ENCODE results near the gene TMEM51. TPM values are rescaled to one million over a fixed set of nuclear protein-coding genes. Genes with fewer than 3 reads are reported as not detected.

The TMEM51 gene, protein sequence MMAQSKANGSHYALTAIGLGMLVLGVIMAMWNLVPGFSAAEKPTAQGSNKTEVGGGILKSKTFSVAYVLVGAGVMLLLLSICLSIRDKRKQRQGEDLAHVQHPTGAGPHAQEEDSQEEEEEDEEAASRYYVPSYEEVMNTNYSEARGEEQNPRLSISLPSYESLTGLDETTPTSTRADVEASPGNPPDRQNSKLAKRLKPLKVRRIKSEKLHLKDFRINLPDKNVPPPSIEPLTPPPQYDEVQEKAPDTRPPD
- not detected for total RNA-seq

- DNase-seq (ENCODE audit: low spot score in 2 of 2): peak in 1 of 2 donors; percentile 77
- Histone ChIP-seq H3K27ac (peak within 1 kb of the TSS; percentile 74 to 82), H3K4me1 (peaks cover 0 to 3% of the 10 kb centered on the region in 2 donors), H3K36me3 (no peaks in the 10 kb centered on the region), H3K27me3 (no peaks in the 10 kb centered on the region), H3K4me3 (peak within 1 kb of the TSS; percentile 78 to 91), H3K9me3 (no peaks in the 10 kb centered on the region)
- intact Hi-C loops (cut with DNase I): loop anchor here (10.0 kb wide), 2 partner anchors 229 to 251 kb away; partner anchors contain the start of gene EFHD2
- TF ChIP-seq CTCF (IDR thresholded peaks at IDR 0.05): no peak
Observed at GRCh38 chr1:15153184-15153841, at the start of gene TMEM51. TMEM51 (plus strand) TSS chr1:15153747; CDS start chr1:15215088, 61,341 bp downstream.

- H3K4me1 ChIP-seq: no peaks in the 10 kb centered on the region
- TF ChIP-seq CTCF (IDR thresholded peaks at IDR 0.05): no peak
- no peak for DNase-seq (ENCODE audit: low spot score in 2 of 2)
- no peaks in the 10 kb centered on the region for H3K36me3 ChIP-seq
- H3K9me3 ChIP-seq: peaks cover 6% of the 10 kb centered on the region in 2 donors
- no peak overlapping the region for H3K27ac ChIP-seq
- no peak overlapping the region for H3K4me3 ChIP-seq
- intact Hi-C loops (cut with DNase I): no loop called here
- no peaks in the 10 kb centered on the region for H3K27me3 ChIP-seq
Observed at GRCh38 chr1:15103906-15104305, 49.6 kb upstream of the TMEM51 start.

GRCh38 chr1:15104768-15105167, 48.8 kb upstream of the TMEM51 start:
- Histone ChIP-seq H3K27me3 (no peaks in the 10 kb centered on the region), H3K27ac (no peak overlapping the region), H3K36me3 (no peaks in the 10 kb centered on the region), H3K9me3 (peaks cover 6% of the 10 kb centered on the region in 2 donors), H3K4me1 (no peaks in the 10 kb centered on the region), H3K4me3 (no peak overlapping the region)
- DNase-seq (ENCODE audit: low spot score in 2 of 2): no peak
- TF ChIP-seq CTCF (IDR thresholded peaks at IDR 0.05): no peak
- intact Hi-C loops (cut with DNase I): no loop called here

- no peak for DNase-seq (ENCODE audit: low spot score in 2 of 2)
- Histone ChIP-seq H3K36me3 (no peaks in the 10 kb centered on the region), H3K9me3 (peaks cover 6% of the 10 kb centered on the region in 2 donors), H3K4me3 (no peak overlapping the region), H3K4me1 (no peaks in the 10 kb centered on the region), H3K27ac (no peak overlapping the region), H3K27me3 (no peaks in the 10 kb centered on the region)
- TF ChIP-seq CTCF (IDR thresholded peaks at IDR 0.05): no peak
- intact Hi-C loops (cut with DNase I): no loop called here
Observed at GRCh38 chr1:15106608-15107007, 46.9 kb upstream of the TMEM51 start.

GRCh38 chr1:15107058-15107687, 46.4 kb upstream of the TMEM51 start:
- Histone ChIP-seq H3K4me1 (no peaks in the 10 kb centered on the region), H3K36me3 (no peaks in the 10 kb centered on the region), H3K9me3 (peaks cover 6% of the 10 kb centered on the region in 2 donors), H3K4me3 (no peak overlapping the region), H3K27ac (no peak overlapping the region), H3K27me3 (no peaks in the 10 kb centered on the region)
- no peak for TF ChIP-seq CTCF (IDR thresholded peaks at IDR 0.05)
- intact Hi-C loops (cut with DNase I): no loop called here
- no peak for DNase-seq (ENCODE audit: low spot score in 2 of 2)
